GM18870 (cell line): ENCODE data around the gene LDLRAD3.
"Not testable (repeated sequence)": the region's sequence is repeated elsewhere in the genome, so short reads cannot be mapped to it uniquely, and the experiment has no call there.

Source experiments
- ATAC-seq: cut with Tn5 transposase; IDR thresholded peaks from one replicate; pipeline ENCODE4 v1.9.1; 2021; ENCODE audit warnings: moderate library complexity; ENCODE audit not compliant: unreplicated experiment

LDLRAD3 gene

GRCh38 chr11:36044636-36045035 is 100.8 kb downstream of the LDLRAD3 start:
- no peak for ATAC-seq

GRCh38 chr11:36045945-36046344 is 102.1 kb downstream of the LDLRAD3 start:
- ATAC-seq, result not testable (repeated sequence)

- no peak for ATAC-seq
These were observed 103.1 kb downstream of the LDLRAD3 start for GRCh38 chr11:36046932-36047331.

GRCh38 chr11:36047344-36047743 is 103.5 kb downstream of the LDLRAD3 start:
- ATAC-seq, result no peak

- no peak for ATAC-seq
These were observed 104.8 kb downstream of the LDLRAD3 start for GRCh38 chr11:36048496-36049247.

GRCh38 chr11:36051235-36052144 is 107.6 kb downstream of the LDLRAD3 start:
- no peak for ATAC-seq

- no peak for ATAC-seq
These were observed 109.4 kb downstream of the LDLRAD3 start for GRCh38 chr11:36053281-36053680.

GRCh38 chr11:36053862-36054261 is 110.0 kb downstream of the LDLRAD3 start:
- no peak for ATAC-seq

GRCh38 chr11:36054628-36055027 is 110.8 kb downstream of the LDLRAD3 start:
- ATAC-seq, result no peak

GRCh38 chr11:36056160-36056751 is 112.4 kb downstream of the LDLRAD3 start:
- ATAC-seq, result no peak

- no peak for ATAC-seq
These were observed 113.6 kb downstream of the LDLRAD3 start for GRCh38 chr11:36057379-36058042.

- no peak for ATAC-seq
These were observed 115.8 kb downstream of the LDLRAD3 start for GRCh38 chr11:36059660-36060059.

GRCh38 chr11:36060926-36061325 is 117.1 kb downstream of the LDLRAD3 start:
- ATAC-seq, result no peak

- ATAC-seq, result no peak
These were observed 117.6 kb downstream of the LDLRAD3 start for GRCh38 chr11:36061471-36061870.

- no peak for ATAC-seq
These were observed 119.0 kb downstream of the LDLRAD3 start for GRCh38 chr11:36062796-36063365.

- no peak for ATAC-seq
These were observed 121.6 kb downstream of the LDLRAD3 start for GRCh38 chr11:36065436-36065835.

- ATAC-seq, result no peak
These were observed 123.0 kb downstream of the LDLRAD3 start for GRCh38 chr11:36066891-36067290.

GRCh38 chr11:36069576-36070212 is 125.8 kb downstream of the LDLRAD3 start:
- ATAC-seq, result no peak

GRCh38 chr11:36070213-36070953 is 126.5 kb downstream of the LDLRAD3 start:
- ATAC-seq, result no peak

GRCh38 chr11:36070954-36071330 is 127.1 kb downstream of the LDLRAD3 start:
- ATAC-seq, result no peak
